Activated naive CD4-positive, alpha-beta T cell treated with anti-CD3 and anti-CD28 coated beads, Interleukin-2, amount 50 U/mL, for 72 hours (primary cell): ENCODE results near the gene TMEM259. TPM values are rescaled to one million over a fixed set of nuclear protein-coding genes. Genes with fewer than 3 reads are reported as not detected.

Experiments used
- ATAC-seq, 2 donors: fragments of 150-1000 bp; cut with Tn5 transposase; 2 replicates each; pipeline ENCODE4 v1.10.0; 2021; ENCODE audit warnings: mild to moderate bottlenecking in 2 of 2, moderate library complexity in 2 of 2
- DNase-seq, 2 donors: peaks; one replicate each; pipeline ENCODE4 v3.0.0; 2021 to 2022; ENCODE audit warnings: low spot score in 2 of 2
- H3K27ac Mint-ChIP-seq, 2 donors: one replicate each; pipeline ENCODE4 v1.8.0; 2022; ENCODE audit warnings: mild to moderate bottlenecking in 2 of 2, mixed read lengths in 2 of 2
- H3K36me3 Mint-ChIP-seq, 2 donors: one replicate each; pipeline ENCODE4 v1.8.0; 2022; ENCODE audit warnings: mixed read lengths in 2 of 2
- H3K9me3 Mint-ChIP-seq, 2 donors: one replicate each; pipeline ENCODE4 v1.8.0; 2022; ENCODE audit warnings: mixed read lengths in 2 of 2
- total RNA-seq, 2 donors: library from RNA; stranded (reverse); gene quantifications; one replicate each; pipeline ENCODE4 v1.2.3, GENCODE V29; 2022

The TMEM259 gene
- total RNA-seq, 2 donors from 2014 or later: 104 to 156 TPM

GRCh38 chr19:1060689-1061088 is 39.8 kb upstream of the TMEM259 start:
- Mint-ChIP-seq H3K36me3 (peaks cover 16 to 26% of the 10 kb centered on the region in 2 donors), H3K27ac (no peak overlapping the region), H3K9me3 (peaks cover 0 to 7% of the 10 kb centered on the region in 2 donors)
- DNase-seq (no peak), ATAC-seq (no peak)

DNA sequence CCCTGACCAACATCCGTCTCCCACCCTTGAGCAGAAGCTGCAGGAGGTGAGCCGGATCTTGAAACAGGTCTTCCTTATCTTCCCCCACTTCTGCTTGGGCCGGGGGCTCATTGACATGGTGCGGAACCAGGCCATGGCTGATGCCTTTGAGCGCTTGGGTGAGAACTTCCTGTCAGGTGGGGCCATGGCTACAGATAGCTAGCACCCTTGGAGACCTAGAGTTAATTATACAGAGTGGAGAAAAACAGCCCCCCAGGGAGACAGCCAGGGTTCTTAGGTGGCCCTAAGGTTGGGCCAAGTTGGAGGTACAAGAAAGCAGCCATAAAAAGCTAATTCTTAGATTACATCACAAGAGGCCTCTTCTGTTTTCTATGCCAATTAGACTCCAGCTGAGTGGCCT is 37.2 kb upstream of the TMEM259 start:
- Mint-ChIP-seq H3K27ac (no peak overlapping the region), H3K36me3 (peaks cover 16 to 26% of the 10 kb centered on the region in 2 donors), H3K9me3 (peaks cover 0 to 7% of the 10 kb centered on the region in 2 donors)
- ATAC-seq (no peak), DNase-seq (no peak)

GRCh38 chr19:1057176-1057855 is 36.4 kb upstream of the TMEM259 start:
- DNase-seq: no peak
- peak; percentile 46 to 63 for ATAC-seq
- Mint-ChIP-seq H3K9me3 (peaks cover 0 to 7% of the 10 kb centered on the region in 2 donors), H3K36me3 (peaks cover 16 to 26% of the 10 kb centered on the region in 2 donors), H3K27ac (peak overlapping the region; percentile 11 to 70)

- H3K9me3 Mint-ChIP-seq: peaks cover 0 to 7% of the 10 kb centered on the region in 2 donors
- H3K27ac Mint-ChIP-seq: no peak overlapping the region
- no peak for DNase-seq
- peaks cover 16 to 26% of the 10 kb centered on the region in 2 donors for H3K36me3 Mint-ChIP-seq
- ATAC-seq: no peak
These were observed 35.1 kb upstream of the TMEM259 start for GRCh38 chr19:1055886-1056620.

- DNase-seq (no peak), ATAC-seq (no peak)
- peaks cover 16 to 26% of the 10 kb centered on the region in 2 donors for H3K36me3 Mint-ChIP-seq
- peaks cover 0 to 7% of the 10 kb centered on the region in 2 donors for H3K9me3 Mint-ChIP-seq
- no peak overlapping the region for H3K27ac Mint-ChIP-seq
These were observed 34.1 kb upstream of the TMEM259 start for GRCh38 chr19:1055028-1055425.

DNA sequence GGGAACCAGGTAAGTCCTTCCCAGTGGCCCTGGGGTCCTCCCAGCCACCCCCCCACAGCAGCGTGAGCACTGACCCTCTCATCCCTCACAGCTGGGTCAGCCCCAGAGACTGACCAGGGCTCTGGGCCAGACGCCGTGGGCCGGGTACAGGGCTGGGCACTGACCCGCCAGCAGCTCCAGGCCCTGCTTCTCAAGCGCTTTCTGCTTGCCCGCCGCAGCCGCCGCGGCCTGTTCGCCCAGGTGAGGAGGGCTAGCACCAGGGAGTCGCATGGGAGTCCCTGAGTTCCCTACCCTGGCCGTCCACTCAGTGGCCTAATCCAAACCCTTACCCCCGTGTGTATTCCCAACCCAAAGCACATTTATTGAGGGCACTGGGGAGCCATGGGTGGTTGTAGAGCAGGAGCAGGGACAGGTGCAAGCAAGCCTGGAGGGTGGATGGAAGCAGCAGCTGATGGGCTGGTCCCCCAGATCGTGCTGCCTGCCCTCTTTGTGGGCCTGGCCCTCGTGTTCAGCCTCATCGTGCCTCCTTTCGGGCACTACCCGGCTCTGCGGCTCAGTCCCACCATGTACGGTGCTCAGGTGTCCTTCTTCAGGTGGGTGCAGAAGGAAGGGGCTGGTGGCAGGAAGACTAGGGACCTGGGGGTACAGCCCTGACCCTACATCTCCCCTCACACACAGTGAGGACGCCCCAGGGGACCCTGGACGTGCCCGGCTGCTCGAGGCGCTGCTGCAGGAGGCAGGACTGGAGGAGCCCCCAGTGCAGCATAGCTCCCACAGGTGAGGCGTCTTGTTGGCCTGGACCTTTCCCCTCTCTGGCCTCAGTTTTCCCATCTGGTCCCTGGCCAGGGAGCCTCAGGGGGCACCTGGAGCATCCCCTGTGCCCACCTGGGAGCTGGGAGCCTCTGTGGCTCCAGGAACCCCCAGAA is 33.4 kb upstream of the TMEM259 start:
- DNase-seq (no peak), ATAC-seq (no peak)
- H3K27ac Mint-ChIP-seq: no peak overlapping the region
- peaks cover 16 to 26% of the 10 kb centered on the region in 2 donors for H3K36me3 Mint-ChIP-seq
- peaks cover 0 to 7% of the 10 kb centered on the region in 2 donors for H3K9me3 Mint-ChIP-seq

DNA sequence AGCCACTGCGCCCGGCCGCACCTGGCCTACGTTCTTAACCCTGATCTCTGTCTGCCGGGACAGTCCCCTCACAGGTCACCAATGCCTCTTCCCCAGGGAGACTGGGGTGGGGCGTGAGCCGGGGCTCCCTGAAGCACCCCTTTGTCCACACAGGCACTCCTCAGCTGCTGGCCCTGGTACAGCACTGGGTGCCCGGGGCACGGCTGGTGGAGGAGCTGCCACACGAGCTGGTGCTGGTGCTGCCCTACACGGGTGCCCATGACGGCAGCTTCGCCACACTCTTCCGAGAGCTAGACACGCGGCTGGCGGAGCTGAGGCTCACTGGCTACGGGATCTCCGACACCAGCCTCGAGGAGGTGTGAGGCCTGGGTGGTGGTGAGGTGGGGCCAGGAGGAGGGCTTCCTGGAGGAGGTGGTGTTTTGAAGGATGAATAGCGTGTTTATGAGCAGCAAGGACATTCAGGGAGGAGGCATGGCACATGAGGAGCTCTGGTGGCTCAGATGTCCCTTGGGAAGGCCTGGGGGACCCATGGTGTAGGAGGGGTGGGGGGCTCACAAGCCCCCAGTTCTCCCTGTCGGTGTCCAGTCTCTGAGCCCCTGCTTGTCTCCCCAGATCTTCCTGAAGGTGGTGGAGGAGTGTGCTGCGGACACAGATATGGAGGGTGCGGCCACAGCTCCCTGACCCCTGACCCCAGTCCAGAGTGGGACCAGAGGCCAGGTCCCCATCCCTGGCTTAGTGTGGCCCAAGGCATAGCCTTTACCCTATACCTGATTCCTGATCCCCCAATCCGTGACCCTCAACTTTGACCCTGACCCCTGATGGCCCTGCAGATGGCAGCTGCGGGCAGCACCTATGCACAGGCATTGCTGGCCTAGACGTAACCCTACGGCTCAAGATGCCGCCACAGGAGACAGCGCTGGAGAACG is 32.5 kb upstream of the TMEM259 start:
- H3K36me3 Mint-ChIP-seq: peaks cover 16 to 25% of the 10 kb centered on the region in 2 donors
- H3K9me3 Mint-ChIP-seq: peaks cover 0 to 7% of the 10 kb centered on the region in 2 donors
- no peak for ATAC-seq
- H3K27ac Mint-ChIP-seq: peak overlapping the region in 1 of 2 donors; percentile 71
- DNase-seq: no peak

DNA sequence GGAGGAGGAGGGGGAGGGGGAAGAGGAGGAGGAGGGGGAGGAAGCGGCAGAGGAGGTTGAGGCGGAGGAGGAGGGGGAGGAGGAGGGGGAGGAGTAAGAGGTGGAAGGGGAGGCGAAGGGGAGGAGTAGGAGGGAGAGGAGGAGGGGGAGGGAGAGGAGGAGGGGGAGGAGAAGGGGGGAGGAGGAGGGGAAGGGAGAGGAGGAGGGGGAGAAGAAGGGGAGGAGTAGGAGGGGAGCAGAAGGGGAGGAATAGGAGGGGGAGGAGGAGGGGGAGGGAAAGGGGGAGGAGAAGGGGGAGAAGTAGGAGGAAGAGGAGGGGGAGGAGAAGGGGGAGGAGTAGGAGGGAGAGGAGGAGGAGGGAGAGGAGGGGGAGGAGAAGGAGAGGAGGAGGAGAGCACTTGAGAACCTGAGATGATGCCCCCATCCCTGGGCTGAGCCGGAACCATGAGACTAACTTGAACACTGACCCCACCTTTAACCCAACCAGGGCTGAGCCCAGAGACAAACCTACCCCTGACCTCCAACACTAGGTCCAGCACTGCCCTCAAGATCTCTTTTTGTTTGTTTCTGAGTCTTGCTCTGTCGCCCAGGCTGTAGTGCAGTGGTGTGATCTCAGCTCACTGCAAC is 31.5 kb upstream of the TMEM259 start:
- ATAC-seq (no peak), DNase-seq (no peak)
- Mint-ChIP-seq H3K27ac (peak overlapping the region in 1 of 2 donors; percentile 71), H3K36me3 (peaks cover 9 to 15% of the 10 kb centered on the region in 2 donors), H3K9me3 (peaks cover 0 to 6% of the 10 kb centered on the region in 2 donors)

- H3K27ac Mint-ChIP-seq: peak overlapping the region in 1 of 2 donors; percentile 57
- H3K9me3 Mint-ChIP-seq: peaks cover 0 to 3% of the 10 kb centered on the region in 2 donors
- peaks cover 5 to 9% of the 10 kb centered on the region in 2 donors for H3K36me3 Mint-ChIP-seq
- DNase-seq (no peak), ATAC-seq (no peak)
These were observed 30.9 kb upstream of the TMEM259 start for GRCh38 chr19:1051791-1052190.

DNA sequence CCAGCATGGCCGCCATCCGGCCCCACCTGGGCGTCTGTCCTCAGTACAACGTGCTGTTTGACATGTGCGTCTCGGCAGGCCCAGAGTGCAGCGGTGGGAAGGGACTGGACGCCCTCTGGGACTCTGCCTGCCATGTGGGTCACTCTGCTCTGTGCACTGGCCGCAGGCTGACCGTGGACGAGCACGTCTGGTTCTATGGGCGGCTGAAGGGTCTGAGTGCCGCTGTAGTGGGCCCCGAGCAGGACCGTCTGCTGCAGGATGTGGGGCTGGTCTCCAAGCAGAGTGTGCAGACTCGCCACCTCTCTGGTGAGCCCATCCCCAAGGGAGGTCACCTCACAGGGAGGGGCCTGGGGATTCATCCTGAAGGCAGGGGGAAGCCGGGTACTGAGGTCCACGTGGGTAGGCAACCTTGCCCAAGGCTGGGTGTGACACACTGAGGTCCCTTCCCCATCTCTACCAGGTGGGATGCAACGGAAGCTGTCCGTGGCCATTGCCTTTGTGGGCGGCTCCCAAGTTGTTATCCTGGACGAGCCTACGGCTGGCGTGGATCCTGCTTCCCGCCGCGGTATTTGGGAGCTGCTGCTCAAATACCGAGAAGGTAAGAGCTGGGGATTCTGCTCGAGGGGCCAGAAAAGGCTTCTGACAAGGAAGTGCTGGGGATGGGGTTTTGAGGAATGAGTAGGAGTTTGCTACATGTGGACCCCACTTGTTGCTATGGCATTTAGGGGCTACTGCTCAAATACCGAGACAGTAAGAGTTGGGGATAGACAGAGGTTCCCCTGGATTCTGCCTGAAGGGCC is 30.3 kb upstream of the TMEM259 start:
- H3K36me3 Mint-ChIP-seq: peaks cover 0 to 3% of the 10 kb centered on the region in 2 donors
- H3K27ac Mint-ChIP-seq: peak overlapping the region in 1 of 2 donors; percentile 57
- ATAC-seq (peak in 1 of 2 donors; percentile 27), DNase-seq (no peak)
- H3K9me3 Mint-ChIP-seq: no peaks in the 10 kb centered on the region

DNA sequence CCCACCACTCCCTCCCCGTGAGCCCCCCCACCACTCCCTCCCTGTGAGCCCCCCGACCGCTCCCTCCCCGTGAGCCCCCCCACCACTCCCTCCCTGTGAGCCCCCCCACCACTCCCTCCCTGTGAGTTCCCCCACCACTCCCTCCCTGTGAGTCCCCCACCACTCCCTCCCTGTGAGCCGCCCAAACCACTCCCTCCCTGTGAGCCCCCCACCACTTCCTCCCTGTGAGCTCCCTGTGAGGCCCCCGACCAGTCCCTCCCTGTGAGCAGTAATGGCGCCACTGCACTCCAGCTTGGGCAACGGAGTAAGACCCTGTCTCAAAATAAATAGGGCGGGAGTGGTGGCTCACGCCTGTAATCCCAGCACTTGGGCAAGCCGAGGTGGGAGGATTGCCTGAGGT is 28.9 kb upstream of the TMEM259 start:
- Mint-ChIP-seq H3K27ac (no peak overlapping the region), H3K9me3 (no peaks in the 10 kb centered on the region), H3K36me3 (no peaks in the 10 kb centered on the region)
- ATAC-seq (no peak), DNase-seq (no peak)

GRCh38 chr19:1049106-1049505 is 28.2 kb upstream of the TMEM259 start:
- ATAC-seq (no peak), DNase-seq (no peak)
- no peak overlapping the region for H3K27ac Mint-ChIP-seq
- H3K9me3 Mint-ChIP-seq: no peaks in the 10 kb centered on the region
- no peaks in the 10 kb centered on the region for H3K36me3 Mint-ChIP-seq

- DNase-seq: no peak
- ATAC-seq: no peak
- no peaks in the 10 kb centered on the region for H3K36me3 Mint-ChIP-seq
- H3K27ac Mint-ChIP-seq: no peak overlapping the region
- no peaks in the 10 kb centered on the region for H3K9me3 Mint-ChIP-seq
These were observed 26.8 kb upstream of the TMEM259 start for GRCh38 chr19:1047696-1048147.

DNA sequence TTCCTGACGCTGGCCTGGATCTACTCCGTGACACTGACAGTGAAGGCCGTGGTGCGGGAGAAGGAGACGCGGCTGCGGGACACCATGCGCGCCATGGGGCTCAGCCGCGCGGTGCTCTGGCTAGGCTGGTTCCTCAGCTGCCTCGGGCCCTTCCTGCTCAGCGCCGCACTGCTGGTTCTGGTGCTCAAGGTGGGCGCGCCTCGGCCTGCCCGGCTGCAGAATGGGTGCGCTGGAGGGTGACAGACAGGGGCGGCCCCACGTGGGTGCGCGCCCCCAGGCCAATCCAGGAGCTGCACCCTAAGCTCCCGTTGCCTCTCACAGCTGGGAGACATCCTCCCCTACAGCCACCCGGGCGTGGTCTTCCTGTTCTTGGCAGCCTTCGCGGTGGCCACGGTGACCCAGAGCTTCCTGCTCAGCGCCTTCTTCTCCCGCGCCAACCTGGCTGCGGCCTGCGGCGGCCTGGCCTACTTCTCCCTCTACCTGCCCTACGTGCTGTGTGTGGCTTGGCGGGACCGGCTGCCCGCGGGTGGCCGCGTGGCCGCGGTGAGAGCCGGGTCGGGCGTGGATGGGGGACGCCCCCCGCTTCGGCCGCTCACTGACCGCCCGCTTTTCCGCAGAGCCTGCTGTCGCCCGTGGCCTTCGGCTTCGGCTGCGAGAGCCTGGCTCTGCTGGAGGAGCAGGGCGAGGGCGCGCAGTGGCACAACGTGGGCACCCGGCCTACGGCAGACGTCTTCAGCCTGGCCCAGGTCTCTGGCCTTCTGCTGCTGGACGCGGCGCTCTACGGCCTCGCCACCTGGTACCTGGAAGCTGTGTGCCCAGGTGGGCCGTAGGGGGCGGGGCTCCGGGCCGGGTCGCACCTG is 26.1 kb upstream of the TMEM259 start:
- DNase-seq (no peak), ATAC-seq (no peak)
- no peaks in the 10 kb centered on the region for H3K36me3 Mint-ChIP-seq
- no peak overlapping the region for H3K27ac Mint-ChIP-seq
- H3K9me3 Mint-ChIP-seq: no peaks in the 10 kb centered on the region
